ENCODE results near the gene NRXN3. TPM values are rescaled to one million over a fixed set of nuclear protein-coding genes. Genes with fewer than 3 reads are reported as not detected.

Gene NRXN3
- total and polyA plus RNA-seq, 2 of the 4 experiments (the other 2 are of a cell fraction) = 4.8 to 25.1 TPM

GRCh38 chr14:79841433-79841832, 1671.3 kb downstream of the NRXN3 start:
- TF ChIP-seq CEBPB (IDR thresholded peaks at IDR 0.05; ENCODE audit: low read depth, low read length) = no peak
- no peak for TF ChIP-seq ELK1 (IDR thresholded peaks at IDR 0.05; ENCODE audit: borderline replicate concordance, low read depth, low read length)
- no peak for TF ChIP-seq FOS (IDR thresholded peaks at IDR 0.05; ENCODE audit: low read depth, low read length)
- no peak for TF ChIP-seq SMC3 (IDR thresholded peaks at IDR 0.05; ENCODE audit: low read depth, low read length)
- TF ChIP-seq USF2 (IDR thresholded peaks at IDR 0.05; ENCODE audit: low read depth, low read length) = no peak
- TF ChIP-seq BHLHE40 (IDR thresholded peaks at IDR 0.05; ENCODE audit: low read depth, low read length) = no peak
- ATAC-seq (ENCODE audit: low read depth) = no peak
- dilution Hi-C loops (cut with HindIII; ENCODE audit: low sequenced_read_pairs, unreplicated experiment) (no loop called here), in situ Hi-C loops (cut with MboI; ENCODE audit: low sequenced_read_pairs) (no loop called here), intact Hi-C loops (cut with micrococcal nuclease) (no loop called here)
- peaks cover 2% of the 10 kb centered on the region; the same call in 1 of the 2 replicates for H3K4me1 ChIP-seq (ENCODE audit: control insufficient read depth, insufficient read depth, low read length)
- H2AK9ac ChIP-seq (replicated peaks; ENCODE audit: low read depth, low read length, poor library complexity) = no peak overlapping the region
- no TSS peak for BruUV-seq (replicated peaks)
- H3K4ac ChIP-seq (ENCODE audit: low read depth, low read length) = no peak overlapping the region
- H2BK15ac ChIP-seq (ENCODE audit: low read depth, low read length) = no peak overlapping the region
- DNase-seq = peak; percentile 38
- POLR2A ChIA-PET (ENCODE audit: unreplicated experiment) = no interaction called here
- no peak overlapping the region for H2BK20ac ChIP-seq (ENCODE audit: low read depth, low read length)
- H3K9ac ChIP-seq (ENCODE audit: low read depth, low read length) = no peak overlapping the region
- H4K8ac ChIP-seq (ENCODE audit: low read depth in 2 of 2, low read length in 2 of 2) = no peak overlapping the region
- H4K5ac ChIP-seq (ENCODE audit: low read depth, low read length) = no peak overlapping the region
- no peak overlapping the region for H4K91ac ChIP-seq (ENCODE audit: insufficient read depth, low read depth, low read length)
- no peaks in the 10 kb centered on the region for H3K36me3 ChIP-seq (ENCODE audit: control insufficient read depth, insufficient read depth, low read length)
- CTCF ChIA-PET = interaction anchor here (0.9 kb wide), 1 partner anchor 10 kb away, joined by 3 read pairs; no protein-coding TSS in a partner anchor
- 57% methylated on average over 2 of the region's 3 CpGs; no CpG with 5 or more reads in 1 of the 2 experiments for WGBS, 2 experiments (ENCODE audit: extremely low coverage in 2 of 2, insufficient read length in 1 of 2)
- no peak overlapping the region for H2AFZ ChIP-seq (replicated peaks; ENCODE audit: low read length, poor library complexity)
- no peak overlapping the region for H3K27ac ChIP-seq (ENCODE audit: insufficient read depth, low read length)
- H3K4me2 ChIP-seq (ENCODE audit: low read depth, low read length) = no peak overlapping the region
- H3K27me3 ChIP-seq (ENCODE audit: control insufficient read depth, insufficient read depth, low read length) = no peaks in the 10 kb centered on the region
- no peak overlapping the region for H3K56ac ChIP-seq (ENCODE audit: extremely low read depth, insufficient read depth, low read length)
- H3K23ac ChIP-seq (ENCODE audit: low read depth, low read length) = no peak overlapping the region
- H4K20me1 ChIP-seq (ENCODE audit: insufficient read depth, low read length) = no peaks in the 10 kb centered on the region
- no peak overlapping the region for H2BK120ac ChIP-seq (ENCODE audit: low read depth, low read length)
- H3K18ac ChIP-seq (ENCODE audit: low read depth, low read length) = no peak overlapping the region; the same call in 1 of the 2 replicates
- no peak overlapping the region for H3K14ac ChIP-seq (replicated peaks; ENCODE audit: low read depth, low read length)
- H3K9me3 ChIP-seq (ENCODE audit: control insufficient read depth, insufficient read depth, low read length) = no peaks in the 10 kb centered on the region
- H2BK5ac ChIP-seq (ENCODE audit: low read depth, low read length, poor library complexity, severe bottlenecking) = no peak overlapping the region
- no peaks in the 10 kb centered on the region for H3K79me1 ChIP-seq (ENCODE audit: low read depth in 1 of 2, low read length in 2 of 2)
- H3K9me1 ChIP-seq (ENCODE audit: insufficient read depth, low read length) = no peaks in the 10 kb centered on the region
- H3K4me3 ChIP-seq (ENCODE audit: insufficient read depth, low read depth, low read length) = no peak overlapping the region
- H2AK5ac ChIP-seq (ENCODE audit: low read depth, low read length) = no peak overlapping the region

Measured in IMR-90 (cell line).